Right lobe of liver (tissue), 6 donors: ENCODE data around the gene NUP210. TPM values are rescaled to one million over a fixed set of nuclear protein-coding genes. Genes with fewer than 3 reads are reported as not detected.

Experiments used
- ATAC-seq, 4 donors: fragments of 200-7000 bp; cut with Tn5 transposase; one replicate each; pipeline ENCODE4 v1.9.1; 2020; ENCODE audit warnings: mild to moderate bottlenecking in 4 of 4, moderate library complexity in 4 of 4
- DNase-seq, 3 donors: peaks; one replicate each; pipeline ENCODE4 v3.0.0-alpha.2; 2020
- H3K27ac ChIP-seq, 3 donors: fragments of 200-600 bp; one replicate each; pipeline ENCODE4 v1.8.0; 2022
- H3K27me3 ChIP-seq, 2 donors: fragments of 200-600 bp; one replicate each; pipeline ENCODE4 v1.8.0; 2022
- H3K36me3 ChIP-seq, 4 donors: fragments of 200-600 bp; sonication (generic) in 1 of 4; one replicate each; pipeline versions ENCODE4 v1.5.1 to v1.8.0; 2017 to 2022; ENCODE audit warnings: control low read depth in 1 of 4
- H3K4me1 ChIP-seq, 4 donors: fragments of 200-600 bp; sonication (generic) in 1 of 4; one replicate each; pipeline versions ENCODE4 v1.5.1 to v1.8.0; 2017 to 2022; ENCODE audit warnings: control low read depth in 1 of 4
- H3K4me3 ChIP-seq, 3 donors: fragments of 200-600 bp; one replicate each; pipeline ENCODE4 v1.8.0; 2022
- H3K9me3 ChIP-seq, 4 donors: fragments of 200-600 bp; sonication (generic) in 1 of 4; one replicate each; pipeline versions ENCODE4 v1.5.1 to v1.8.0; 2017 to 2022; ENCODE audit warnings: control low read depth in 1 of 4
- POLR2A ChIP-seq: fragments of 450-650 bp; IDR thresholded peaks from one replicate; pipeline ENCODE4 v1.6.1; 2017; ENCODE audit warnings: antibody characterized with exemption, mild to moderate bottlenecking
- WGBS: methylation state at CpG from one replicate; pipeline ENCODE4 v1.1.6; 2018; ENCODE audit warnings: low coverage, low lambda C conversion rate; ENCODE audit not compliant: insufficient coverage; ENCODE audit errors: missing lambda C conversion rate; 5-methylcytosine and 5-hydroxymethylcytosine counted together
- intact Hi-C, 2 donors: fragments of 100-400 bp; cut with DNase I; formaldehyde crosslinking; loops; one replicate each; pipeline versions ENCODE4 v1.11.2 to v1.14.1; 2022
- total RNA-seq, 6 experiments: library from RNA; depleted of rRNA in 2 of 6; stranded (reverse); fragments of >200 nt in 2 of 6; fragmentation: NEBNext Ultra II Directional in 3 of 6; extraction: Animal tissue kit (Norgen Biotek cat#: 25700) in 3 of 6; gene quantifications; one replicate each; pipeline versions ENCODE4 v1.1.0 to v1.2.4, GENCODE V29; 2016 to 2023
- TF ChIP-seq, protein P1 (sequence below), 4 donors: fragments of 200-600 bp in 3 of 4; fragments of 450-650 bp in 1 of 4; IDR thresholded peaks; one replicate each; pipeline versions ENCODE4 v1.5.1 to v1.8.0; 2016 to 2022; ENCODE audit warnings: antibody characterized with exemption in 4 of 4, mild to moderate bottlenecking in 2 of 4
- donor health status: DM: no; HTN: yes; CAD: no.
- donor health status: DM: no; HTN: no; CAD: no.
- donor health status: DM: no; HTN: no; CAD: no.
- donor health status: DM: no; HTN: yes; CAD: no.
- donor health status: DM: no; HTN: yes; CAD: no.

The NUP210 gene
- total RNA-seq, 6 experiments from 2014 or later: 11.7 to 17.7 (median 15.6) TPM

DNA sequence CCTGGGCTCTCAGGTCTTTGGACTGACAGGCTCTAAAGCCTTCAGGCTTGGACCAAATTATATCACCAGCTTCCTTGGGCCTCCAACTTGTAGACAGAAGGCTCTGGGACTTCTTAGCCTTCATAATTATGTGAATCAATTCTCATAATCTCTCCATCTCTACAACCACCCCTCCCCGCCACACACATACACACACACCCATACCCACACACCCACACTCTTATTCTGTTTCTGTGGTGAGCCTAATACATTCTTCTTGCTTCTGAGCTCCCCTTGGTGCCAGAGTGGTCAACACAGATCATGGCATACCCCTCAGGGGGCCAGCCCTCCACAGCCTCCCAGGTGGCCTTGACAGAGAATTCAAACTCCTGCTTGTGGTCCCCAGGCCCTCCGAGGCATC is 5.6 kb upstream of the NUP210 start:
- ATAC-seq (no peak), DNase-seq (no peak)
- WGBS: 83% methylated on average over 1 of the region's 2 CpGs
- intact Hi-C loops: no loop called here
- Histone ChIP-seq H3K4me3 (no peak overlapping the region), H3K4me1 (peaks cover 0 to 5% (median 0%) of the 10 kb centered on the region in 4 donors), H3K9me3 (no peaks in the 10 kb centered on the region), H3K27ac (no peak overlapping the region), H3K27me3 (no peaks in the 10 kb centered on the region), H3K36me3 (no peaks in the 10 kb centered on the region)
- TF ChIP-seq, protein P1, sequence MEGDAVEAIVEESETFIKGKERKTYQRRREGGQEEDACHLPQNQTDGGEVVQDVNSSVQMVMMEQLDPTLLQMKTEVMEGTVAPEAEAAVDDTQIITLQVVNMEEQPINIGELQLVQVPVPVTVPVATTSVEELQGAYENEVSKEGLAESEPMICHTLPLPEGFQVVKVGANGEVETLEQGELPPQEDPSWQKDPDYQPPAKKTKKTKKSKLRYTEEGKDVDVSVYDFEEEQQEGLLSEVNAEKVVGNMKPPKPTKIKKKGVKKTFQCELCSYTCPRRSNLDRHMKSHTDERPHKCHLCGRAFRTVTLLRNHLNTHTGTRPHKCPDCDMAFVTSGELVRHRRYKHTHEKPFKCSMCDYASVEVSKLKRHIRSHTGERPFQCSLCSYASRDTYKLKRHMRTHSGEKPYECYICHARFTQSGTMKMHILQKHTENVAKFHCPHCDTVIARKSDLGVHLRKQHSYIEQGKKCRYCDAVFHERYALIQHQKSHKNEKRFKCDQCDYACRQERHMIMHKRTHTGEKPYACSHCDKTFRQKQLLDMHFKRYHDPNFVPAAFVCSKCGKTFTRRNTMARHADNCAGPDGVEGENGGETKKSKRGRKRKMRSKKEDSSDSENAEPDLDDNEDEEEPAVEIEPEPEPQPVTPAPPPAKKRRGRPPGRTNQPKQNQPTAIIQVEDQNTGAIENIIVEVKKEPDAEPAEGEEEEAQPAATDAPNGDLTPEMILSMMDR (IDR thresholded peaks at IDR 0.05): no peak
- TF ChIP-seq POLR2A: no peak

DNA sequence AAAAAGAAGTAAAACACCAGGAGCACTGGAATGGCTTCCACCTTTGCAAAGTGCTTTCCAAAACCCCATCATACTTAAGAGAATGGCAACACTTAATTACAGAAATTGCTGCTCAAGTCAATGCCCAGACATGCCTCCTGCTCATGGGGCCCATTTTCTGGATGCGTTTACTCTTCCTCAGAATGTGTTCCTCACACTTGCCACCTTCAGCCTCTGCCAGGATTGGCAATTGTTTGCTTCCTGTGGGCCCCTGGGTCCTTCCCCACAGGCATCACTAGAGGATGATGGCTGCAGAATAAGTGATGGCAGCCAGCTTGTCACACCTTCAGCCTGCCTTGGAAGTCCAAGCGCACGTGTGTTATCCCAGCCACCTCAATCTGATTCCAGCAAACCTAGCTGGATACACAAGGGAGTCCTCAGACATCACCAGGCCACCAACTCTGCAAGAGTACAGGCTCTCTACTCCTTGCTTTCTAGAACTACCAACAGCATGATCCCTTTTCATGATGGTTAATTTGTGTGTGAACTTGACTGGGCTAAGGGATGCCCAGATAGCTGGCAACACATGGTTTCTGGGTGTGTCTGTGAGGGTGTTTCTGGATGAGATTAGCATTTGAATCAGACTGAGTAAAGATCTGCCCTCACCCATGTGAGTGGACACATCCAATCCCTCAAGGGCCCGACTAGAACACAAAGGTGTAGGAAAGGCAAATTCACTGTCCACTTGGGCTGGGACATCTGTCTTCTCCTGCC is 4.9 kb upstream of the NUP210 start:
- H3K4me3 ChIP-seq: no peak overlapping the region
- no peak overlapping the region for H3K27ac ChIP-seq
- DNase-seq (no peak), ATAC-seq (no peak)
- no peaks in the 10 kb centered on the region for H3K36me3 ChIP-seq
- intact Hi-C loops: no loop called here
- no peaks in the 10 kb centered on the region for H3K9me3 ChIP-seq
- 81% methylated on average over 2 of the region's 4 CpGs for WGBS
- no peak for TF ChIP-seq POLR2A
- TF ChIP-seq, protein P1 (IDR thresholded peaks at IDR 0.05): no peak
- H3K27me3 ChIP-seq: no peaks in the 10 kb centered on the region
- H3K4me1 ChIP-seq: peaks cover 0 to 8% (median 0%) of the 10 kb centered on the region in 4 donors

DNA sequence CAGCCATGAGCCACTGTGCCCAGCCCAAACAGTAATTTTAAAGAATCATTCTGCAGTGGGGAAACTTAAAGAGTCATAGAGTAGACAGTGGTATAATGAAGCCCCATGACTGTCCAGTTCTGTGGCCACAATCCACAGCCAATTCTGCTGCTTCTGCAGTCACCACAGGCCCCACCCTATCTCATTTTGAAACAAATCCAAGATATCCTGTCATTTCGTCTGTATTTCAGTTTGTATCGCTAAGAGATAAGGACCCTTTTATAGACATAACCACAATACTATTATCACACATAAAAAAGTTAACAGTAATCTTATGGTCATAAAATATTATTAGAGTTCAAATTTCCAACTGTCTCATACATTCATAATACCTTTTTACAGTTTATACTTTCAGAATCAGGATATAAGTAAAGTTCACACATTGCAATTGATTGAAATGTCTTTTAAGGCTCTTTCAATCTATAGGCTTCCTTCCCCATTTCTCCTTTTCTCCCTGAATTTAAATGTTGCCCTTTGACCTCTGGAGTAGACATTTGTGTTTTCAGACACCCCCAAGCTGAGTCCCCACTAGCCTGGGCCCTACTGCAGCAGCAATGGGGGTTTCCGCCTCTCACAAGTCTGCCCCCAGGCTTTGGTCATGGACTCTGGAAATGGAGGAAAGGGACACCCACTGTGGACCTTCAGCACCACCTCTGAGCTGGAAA is 4.2 kb upstream of the NUP210 start:
- Histone ChIP-seq H3K27me3 (no peaks in the 10 kb centered on the region), H3K9me3 (no peaks in the 10 kb centered on the region), H3K36me3 (no peaks in the 10 kb centered on the region), H3K4me3 (no peak overlapping the region), H3K4me1 (peaks cover 0 to 8% (median 0%) of the 10 kb centered on the region in 4 donors), H3K27ac (no peak overlapping the region)
- ATAC-seq: no peak
- 56% methylated on average over 2 of the region's 3 CpGs for WGBS
- DNase-seq: no peak
- intact Hi-C loops: no loop called here
- TF ChIP-seq POLR2A: no peak
- TF ChIP-seq, protein P1 (IDR thresholded peaks at IDR 0.05): no peak

DNA sequence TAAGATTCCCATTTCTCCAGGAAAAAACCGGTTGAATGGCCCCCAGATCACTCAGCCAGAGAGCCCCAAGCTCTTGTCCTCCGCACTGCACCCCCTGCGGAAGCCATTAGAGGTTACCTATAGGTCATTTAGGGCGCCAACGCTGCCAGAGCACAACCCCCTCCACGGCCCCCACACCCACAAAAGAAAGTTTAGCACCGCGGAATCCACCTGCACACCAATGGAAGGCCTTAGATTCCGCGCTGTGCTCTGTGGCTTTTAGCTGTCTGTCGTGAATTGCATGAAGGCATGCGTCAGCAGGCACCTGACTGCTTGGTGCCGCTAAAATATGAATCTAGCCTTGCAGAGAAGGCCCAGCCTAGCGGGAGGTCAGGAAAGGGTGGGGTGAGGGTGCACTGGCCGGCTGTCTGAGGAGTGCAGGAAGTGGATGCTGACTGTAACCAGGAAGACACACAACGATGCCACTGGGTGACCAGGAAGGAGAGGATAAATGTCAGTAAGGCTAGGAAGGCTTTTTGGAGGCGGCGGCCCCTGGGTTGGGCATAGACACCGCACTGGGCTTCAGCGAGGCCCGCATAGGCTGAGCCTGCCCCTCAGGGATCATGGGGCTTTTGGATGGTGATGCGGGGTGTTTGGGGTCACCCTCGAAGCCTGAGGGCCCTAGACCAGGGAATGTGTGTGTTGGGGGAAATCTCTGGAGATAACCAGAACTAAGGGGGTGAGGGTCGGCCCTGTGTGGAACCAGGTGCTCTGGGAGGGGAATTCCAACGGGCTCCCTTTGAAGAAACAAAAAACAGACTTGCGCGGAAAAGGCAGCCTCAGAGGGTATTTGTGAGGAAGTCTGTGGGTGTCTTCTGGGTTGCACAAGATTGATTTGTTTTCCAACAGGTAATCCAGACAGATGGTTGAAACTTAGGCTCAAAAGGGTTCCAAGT is 976 bp upstream of the NUP210 start:
- H3K27ac ChIP-seq: peak overlapping the region; percentile 67 to 83 (median 70)
- TF ChIP-seq, protein P1 (IDR thresholded peaks at IDR 0.05): no peak
- TF ChIP-seq POLR2A: no peak
- no peaks in the 10 kb centered on the region for H3K27me3 ChIP-seq
- intact Hi-C loops: no loop called here
- H3K4me3 ChIP-seq: peak overlapping the region; percentile 48 to 88 (median 77)
- DNase-seq: peak in 1 of 3 donors; percentile 41
- H3K36me3 ChIP-seq: no peaks in the 10 kb centered on the region
- no peaks in the 10 kb centered on the region for H3K9me3 ChIP-seq
- peak in 1 of 4 donors; percentile 7 for ATAC-seq
- WGBS: 59% methylated on average over 22 of the region's 27 CpGs
- peaks cover 0 to 22% (median 6%) of the 10 kb centered on the region in 4 donors for H3K4me1 ChIP-seq
